H1 (cell line): ENCODE measurements around the gene NRM. TPM values are rescaled to one million over a fixed set of nuclear protein-coding genes. Genes with fewer than 3 reads are reported as not detected.

Source experiments
- CTCF ChIA-PET: fragments of 300-600 bp; sonication (Branson Sonifier 250); formaldehyde crosslinking; loops from one replicate; lab custom pipeline; 2021; ENCODE audit not compliant: partially characterized antibody; lab: Charles Lee
- POLR2A ChIA-PET: fragments of 300-600 bp; sonication (Branson Sonifier 250); formaldehyde crosslinking; loops from one replicate; lab custom pipeline; 2021; ENCODE audit warnings: inconsistent platforms; ENCODE audit not compliant: partially characterized antibody; lab: Charles Lee
- DNase-seq, 2 experiments: peaks; one replicate each; pipeline versions ENCODE4 v3.0.0 to v3.0.0-alpha.2; 2010 to 2022; ENCODE audit warnings: low spot score in 2 of 2, low read depth in 1 of 2, mixed read lengths in 1 of 2
- FAIRE-seq: peaks from 2 replicates; lab custom pipeline; 2011; peaks lifted over from hg19 to GRCh38; lab: Jason Lieb, UNC
- H2AFZ ChIP-seq: 2 replicates; pipeline ENCODE4 v1.8.1; 2012; ENCODE audit warnings: low read length, inconsistent platforms
- H2AK5ac ChIP-seq: 2 replicates; pipeline ENCODE4 v1.6.1; 2013; ENCODE audit warnings: low read depth, low read length
- H2BK120ac ChIP-seq: replicated peaks from 2 replicates; pipeline ENCODE3; 2013; ENCODE audit warnings: low read depth, low read length, inconsistent platforms
- H2BK12ac ChIP-seq: 2 replicates; pipeline ENCODE4 v1.6.1; 2013; ENCODE audit warnings: low read depth, low read length
- H2BK15ac ChIP-seq: 2 replicates; pipeline ENCODE4 v1.6.1; 2013; ENCODE audit warnings: low read length
- H2BK20ac ChIP-seq: 2 replicates; pipeline ENCODE4 v1.6.1; 2013; ENCODE audit warnings: low read length
- H2BK5ac ChIP-seq: 2 replicates; pipeline ENCODE4 v1.6.1; 2013; ENCODE audit warnings: low read depth, low read length
- H3K14ac ChIP-seq: 2 replicates; pipeline ENCODE4 v1.6.1; 2013; ENCODE audit warnings: inconsistent platforms; ENCODE audit not compliant: insufficient read length
- H3K18ac ChIP-seq: 2 replicates; pipeline ENCODE4 v1.6.1; 2013; ENCODE audit warnings: low read length; ENCODE audit errors: extremely low read depth
- H3K23ac ChIP-seq: 2 replicates; pipeline ENCODE4 v1.6.1; 2013; ENCODE audit warnings: inconsistent platforms; ENCODE audit not compliant: insufficient read length
- H3K23me2 ChIP-seq: 2 replicates; pipeline ENCODE4 v1.6.1; 2013; ENCODE audit warnings: low read depth, low read length
- H3K27ac ChIP-seq: 2 replicates; pipeline ENCODE4 v1.6.1; 2011; ENCODE audit warnings: low read depth, low read length, inconsistent platforms
- H3K27me3 ChIP-seq, 4 experiments: replicated peaks in 1 of 4; 1 replicate in 1 of 4; 2 replicates in 3 of 4; pipeline versions ENCODE4 v1.6.1 to v1.8.1; 2011 to 2013; ENCODE audit warnings: low read length in 3 of 4, mild to moderate bottlenecking in 3 of 4, inconsistent platforms in 2 of 4, mixed read lengths in 2 of 4, moderate library complexity in 1 of 4; ENCODE audit not compliant: control insufficient read depth in 3 of 4, insufficient read depth in 3 of 4; ENCODE audit errors: extremely low read depth in 1 of 4
- H3K36me3 ChIP-seq, 4 experiments: 2 replicates each; pipeline versions ENCODE4 v1.6.1 to v1.8.1; 2011 to 2013; ENCODE audit warnings: mild to moderate bottlenecking in 4 of 4, low read length in 3 of 4, moderate library complexity in 2 of 4, control low read depth in 1 of 4, inconsistent platforms in 1 of 4; ENCODE audit not compliant: insufficient read depth in 4 of 4, control insufficient read depth in 2 of 4
- H3K4ac ChIP-seq: replicated peaks from 2 replicates; pipeline ENCODE3; 2013; ENCODE audit warnings: low read length, low read depth, mixed read lengths, inconsistent platforms; ENCODE audit not compliant: insufficient read length
- H3K4me1 ChIP-seq, 4 experiments: replicated peaks in 1 of 4; 1 replicate in 1 of 4; 2 replicates in 3 of 4; pipeline versions ENCODE4 v1.6.1 to v1.8.1; 2011 to 2013; ENCODE audit warnings: low read length in 3 of 4, inconsistent platforms in 2 of 4, mixed read lengths in 1 of 4; ENCODE audit not compliant: insufficient read depth in 4 of 4, control insufficient read depth in 3 of 4
- H3K4me2 ChIP-seq, 2 experiments: 2 replicates each; pipeline versions ENCODE4 v1.6.1 to v1.8.1; 2011 to 2013; ENCODE audit warnings: low read depth in 2 of 2, low read length in 2 of 2, control low read depth in 1 of 2, inconsistent platforms in 1 of 2, mild to moderate bottlenecking in 1 of 2; ENCODE audit not compliant: insufficient read depth in 1 of 2
- H3K4me3 ChIP-seq, 4 experiments: fragments of 200-600, 300-600 bp in 1 of 4; sonication (generic), shearing (Covaris generic), sonication (Bioruptor Twin) in 1 of 4; 2 replicates each; pipeline versions ENCODE4 v1.5.1 to v1.8.1; 2011 to 2016; ENCODE audit warnings: low read length in 4 of 4, low read depth in 3 of 4, control low read depth in 2 of 4, inconsistent platforms in 2 of 4, mild to moderate bottlenecking in 2 of 4, mixed read lengths in 1 of 4, moderate library complexity in 1 of 4; ENCODE audit not compliant: insufficient read depth in 2 of 4; ENCODE audit errors: extremely low read depth in 1 of 4
- H3K56ac ChIP-seq: replicated peaks from 2 replicates; pipeline ENCODE3; 2013; ENCODE audit warnings: low read depth, mild to moderate bottlenecking, mixed read lengths, low read length, inconsistent platforms; ENCODE audit not compliant: insufficient read length
- H3K79me1 ChIP-seq: 2 replicates; pipeline ENCODE4 v1.6.1; 2013; ENCODE audit warnings: low read depth, low read length, control low read depth
- H3K79me2 ChIP-seq, 2 experiments: 2 replicates each; pipeline versions ENCODE4 v1.6.1 to v1.8.1; 2012 to 2013; ENCODE audit warnings: low read length in 2 of 2, mild to moderate bottlenecking in 2 of 2, inconsistent platforms in 1 of 2; ENCODE audit not compliant: insufficient read depth in 2 of 2, control insufficient read depth in 1 of 2
- H3K9ac ChIP-seq, 4 experiments: replicated peaks in 1 of 4; 1 replicate in 1 of 4; 2 replicates in 3 of 4; pipeline versions ENCODE4 v1.6.1 to v1.8.1; 2011 to 2013; ENCODE audit warnings: low read depth in 3 of 4, low read length in 3 of 4, control low read depth in 2 of 4, mild to moderate bottlenecking in 2 of 4, moderate library complexity in 2 of 4, inconsistent platforms in 1 of 4; ENCODE audit errors: extremely low read depth in 1 of 4
- H3K9me3 ChIP-seq, 2 experiments: 2 replicates each; pipeline versions ENCODE4 v1.6.1 to v1.8.1; 2012 to 2013; ENCODE audit warnings: mild to moderate bottlenecking in 2 of 2, moderate library complexity in 2 of 2, control low read depth in 1 of 2, inconsistent platforms in 1 of 2, low read depth in 1 of 2, low read length in 1 of 2, mixed read lengths in 1 of 2; ENCODE audit not compliant: insufficient read depth in 2 of 2
- H4K20me1 ChIP-seq, 2 experiments: replicated peaks in 1 of 2; 2 replicates each; pipeline versions ENCODE3 to v1.8.1; 2011 to 2013; ENCODE audit warnings: inconsistent platforms in 2 of 2, low read length in 2 of 2, mild to moderate bottlenecking in 1 of 2; ENCODE audit not compliant: insufficient read depth in 2 of 2, control insufficient read depth in 1 of 2
- H4K5ac ChIP-seq: 2 replicates; pipeline ENCODE4 v1.6.1; 2013; ENCODE audit warnings: low read length, low read depth, mixed read lengths, inconsistent platforms; ENCODE audit not compliant: insufficient read length
- H4K8ac ChIP-seq: 2 replicates; pipeline ENCODE4 v1.8.0; 2013; ENCODE audit warnings: mild to moderate bottlenecking, moderate library complexity, low read length, inconsistent platforms; ENCODE audit not compliant: insufficient read depth; ENCODE audit errors: extremely low read depth
- H4K91ac ChIP-seq: replicated peaks from 2 replicates; pipeline ENCODE3; 2013; ENCODE audit warnings: low read length, mixed read lengths, inconsistent platforms; ENCODE audit not compliant: insufficient read length
- ASH2L ChIP-seq: fragments of 200-600, 300-600 bp; sonication (generic); IDR thresholded peaks from one replicate; pipeline ENCODE4 v1.7.1; 2017; ENCODE audit warnings: low read length
- HDAC2 ChIP-seq, 2 experiments: fragments of 300-600 bp in 1 of 2; sonication (generic) in 1 of 2; IDR thresholded peaks; 2 replicates each; pipeline ENCODE4 v1.6.1; 2011 to 2012; ENCODE audit warnings: low read depth in 2 of 2, low read length in 2 of 2, mild to moderate bottlenecking in 2 of 2, moderate library complexity in 2 of 2, borderline replicate concordance in 1 of 2, inconsistent platforms in 1 of 2
- KDM4A ChIP-seq: IDR thresholded peaks from one replicate; pipeline ENCODE4 v1.7.1; 2012; ENCODE audit warnings: low read depth, mild to moderate bottlenecking, moderate library complexity, low read length, inconsistent platforms; ENCODE audit not compliant: severe bottlenecking
- RAD21 ChIP-seq, 2 experiments: IDR thresholded peaks in 1 of 2; conservative IDR thresholded peaks in 1 of 2; 2 replicates each; pipeline ENCODE4 v1.6.1; 2011; ENCODE audit warnings: low read depth in 2 of 2, low read length in 2 of 2, improper control_type of control experiment in 1 of 2, inconsistent platforms in 1 of 2, mild to moderate bottlenecking in 1 of 2, moderate library complexity in 1 of 2
- RBBP5 ChIP-seq: IDR thresholded peaks from 2 replicates; pipeline ENCODE4 v1.7.1; 2012; ENCODE audit warnings: low read depth, mild to moderate bottlenecking, inconsistent platforms, low read length, moderate library complexity, borderline replicate concordance
- SAP30 ChIP-seq: fragments of 300-600 bp; sonication (generic); IDR thresholded peaks from 2 replicates; pipeline ENCODE4 v1.7.1; 2012; ENCODE audit warnings: low read length, moderate library complexity, mild to moderate bottlenecking, inconsistent platforms; ENCODE audit not compliant: insufficient read depth, insufficient replicate concordance
- SIX5 ChIP-seq: IDR thresholded peaks from 2 replicates; pipeline ENCODE4 v1.6.1; 2011; ENCODE audit warnings: mild to moderate bottlenecking, low read depth, low read length
- SP1 ChIP-seq: IDR thresholded peaks from 2 replicates; pipeline ENCODE4 v1.6.1; 2011; ENCODE audit warnings: low read depth, low read length
- SP4 ChIP-seq: IDR thresholded peaks from 2 replicates; pipeline ENCODE4 v1.6.1; 2012; ENCODE audit warnings: low read length, inconsistent platforms
- TAF7 ChIP-seq: optimal IDR thresholded peaks from 2 replicates; pipeline ENCODE3; 2011; ENCODE audit warnings: low read depth, mild to moderate bottlenecking, inconsistent platforms, low read length, moderate library complexity, borderline replicate concordance
- WGBS, 2 experiments: shearing (Covaris generic) in 1 of 2; methylation state at CpG; one replicate each; pipeline versions ENCODE4 v1.1.6 to v1.1.7; 2013 to 2015; ENCODE audit warnings: low lambda C conversion rate in 2 of 2, mixed read lengths in 2 of 2, inconsistent platforms in 1 of 2, low coverage in 1 of 2, missing lambda C conversion rate in 1 of 2; ENCODE audit not compliant: insufficient replicate concordance in 2 of 2, insufficient coverage in 1 of 2, insufficient read length in 1 of 2; ENCODE audit errors: extremely low coverage in 1 of 2, missing lambda C conversion rate in 1 of 2; 5-methylcytosine and 5-hydroxymethylcytosine counted together
- polyA plus RNA-seq, 7 experiments: library from polyadenylated mRNA; depleted of rRNA in 3 of 7; stranded (reverse) in 5 of 7; unstranded in 2 of 7; fragments of >200 nt in 5 of 7; fragments of 200-250 nt in 2 of 7; gene quantifications; 1 replicate in 5 of 7; 2 replicates in 1 of 7; 4 replicates in 1 of 7; pipeline versions ENCODE4 v1.2.1 to v1.2.3, GENCODE V29; 2011 to 2013; ENCODE audit warnings: missing spikeins in 2 of 7, mixed read lengths in 2 of 7
- total RNA-seq: library from RNA; stranded (reverse); fragmentation: NEBNext Ultra II Directional; extraction: Animal tissue kit (Norgen Biotek cat#: 25700); gene quantifications from 2 replicates; pipeline ENCODE4 v1.2.1, GENCODE V29; 2021
- TF ChIP-seq, protein P1 (sequence below): IDR thresholded peaks from 2 replicates; pipeline ENCODE4 v1.6.1; 2012; ENCODE audit warnings: low read length, inconsistent platforms

Gene NRM
- total and polyA plus RNA-seq, 2 of the 8 experiments (the other 6 are each of a cell fraction or from before 2014, with no cell fraction given): 27.3 to 50.4 TPM

DNA sequence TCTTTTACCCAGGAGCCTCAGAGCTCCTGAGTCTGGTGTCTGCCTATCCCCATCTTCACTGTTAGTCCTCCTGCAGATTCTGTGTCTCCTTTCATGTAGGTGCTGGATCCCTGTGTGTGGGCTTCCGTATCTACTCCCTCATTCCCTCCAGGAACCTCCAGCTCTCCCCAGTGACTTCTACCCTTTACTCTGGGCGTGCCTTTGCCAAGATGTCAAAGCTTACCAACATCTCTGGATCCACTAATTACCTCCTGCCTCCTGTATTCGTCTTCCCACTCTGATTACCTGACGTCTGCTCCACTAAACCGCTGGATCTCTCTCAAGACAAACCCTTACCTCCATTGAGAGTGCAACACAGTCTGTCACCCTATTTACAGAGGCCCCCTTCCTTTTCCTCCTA lies 46.0 kb downstream of the NRM start:
- peaks cover 8 to 19% (median 13%) of the 10 kb centered on the region in 4 experiments for H3K36me3 ChIP-seq
- TF ChIP-seq RAD21 (IDR thresholded peaks at IDR 0.05 in 1 of 2, conservative IDR thresholded peaks at IDR 0.05 in 1 of 2; ENCODE audit: low read depth in 2 of 2, low read length in 2 of 2): no peak
- no peak for TF ChIP-seq TAF7
- TF ChIP-seq, protein P1, sequence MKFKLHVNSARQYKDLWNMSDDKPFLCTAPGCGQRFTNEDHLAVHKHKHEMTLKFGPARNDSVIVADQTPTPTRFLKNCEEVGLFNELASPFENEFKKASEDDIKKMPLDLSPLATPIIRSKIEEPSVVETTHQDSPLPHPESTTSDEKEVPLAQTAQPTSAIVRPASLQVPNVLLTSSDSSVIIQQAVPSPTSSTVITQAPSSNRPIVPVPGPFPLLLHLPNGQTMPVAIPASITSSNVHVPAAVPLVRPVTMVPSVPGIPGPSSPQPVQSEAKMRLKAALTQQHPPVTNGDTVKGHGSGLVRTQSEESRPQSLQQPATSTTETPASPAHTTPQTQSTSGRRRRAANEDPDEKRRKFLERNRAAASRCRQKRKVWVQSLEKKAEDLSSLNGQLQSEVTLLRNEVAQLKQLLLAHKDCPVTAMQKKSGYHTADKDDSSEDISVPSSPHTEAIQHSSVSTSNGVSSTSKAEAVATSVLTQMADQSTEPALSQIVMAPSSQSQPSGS: no peak
- TF ChIP-seq RBBP5: no peak
- no peak for TF ChIP-seq KDM4A
- TF ChIP-seq SAP30: no peak
- no peak for TF ChIP-seq ASH2L
- TF ChIP-seq SIX5: no peak
- no peak for TF ChIP-seq SP4
- TF ChIP-seq SP1: no peak
- TF ChIP-seq HDAC2 (IDR thresholded peaks at IDR 0.05; ENCODE audit: borderline replicate concordance in 1 of 2, low read depth in 2 of 2, low read length in 2 of 2): no peak

More for the DNA sequence above, 46.0 kb downstream of the NRM start:
- peaks cover 0 to 6% (median 4%) of the 10 kb centered on the region in 4 experiments; a peak in 5 of 7 replicates for H3K4me1 ChIP-seq
- CTCF ChIA-PET: interaction anchor here (0.9 to 1.5 kb wide), 4 partner anchors 19 to 163 kb away, joined by 3 to 5 read pairs (median 4); partner anchors contain the start of gene DHX16
- no peak overlapping the region for H3K14ac ChIP-seq
- H3K4me3 ChIP-seq: no peak overlapping the region
- H3K79me1 ChIP-seq: peaks cover 7% of the 10 kb centered on the region
- no peaks in the 10 kb centered on the region for H3K27me3 ChIP-seq
- H2BK120ac ChIP-seq: no peak overlapping the region
- H3K4me2 ChIP-seq: no peak overlapping the region
- no peak overlapping the region for H3K18ac ChIP-seq
- no peak overlapping the region for H3K23ac ChIP-seq
- H3K23me2 ChIP-seq: peaks cover 5% of the 10 kb centered on the region; the same call in 1 of the 2 replicates
- no peak overlapping the region for H2BK15ac ChIP-seq
- H2AFZ ChIP-seq: no peak overlapping the region
- no peak overlapping the region for H4K91ac ChIP-seq
- no peak overlapping the region for H3K4ac ChIP-seq
- POLR2A ChIA-PET: interaction anchor here (1.1 to 3.1 kb wide), 9 partner anchors 12 to 99 kb away, joined by 3 to 17 read pairs (median 9); partner anchors contain the start of genes MRPS18B and PPP1R10
- no peak overlapping the region for H2AK5ac ChIP-seq
- H4K5ac ChIP-seq: no peak overlapping the region
- H3K56ac ChIP-seq: no peak overlapping the region
- no peak overlapping the region for H2BK20ac ChIP-seq
- 90% methylated on average over 5 of the region's 5 CpGs; no CpG with 5 or more reads in 1 of the 2 experiments for WGBS, 2 experiments
- no peak for DNase-seq
- H4K8ac ChIP-seq: no peak overlapping the region
- H2BK5ac ChIP-seq: no peak overlapping the region
- H4K20me1 ChIP-seq: peaks cover 0 to 2% of the 10 kb centered on the region in 2 experiments
- H3K27ac ChIP-seq: no peak overlapping the region
- no peak overlapping the region for H2BK12ac ChIP-seq
- H3K9me3 ChIP-seq: no peaks in the 10 kb centered on the region
- H3K79me2 ChIP-seq: peaks cover 3 to 20% of the 10 kb centered on the region in 2 experiments; a peak in 3 of 4 replicates
- FAIRE-seq: no peak
- no peak overlapping the region for H3K9ac ChIP-seq
